ENCODE measurements around the gene MAP4K1. TPM values are rescaled to one million over a fixed set of nuclear protein-coding genes. Genes with fewer than 3 reads are reported as not detected.

Gene MAP4K1
- polyA plus RNA-seq, 2 of the 4 experiments (the other 2 are of a cell fraction), result 1.2 to 2.6 TPM

DNA sequence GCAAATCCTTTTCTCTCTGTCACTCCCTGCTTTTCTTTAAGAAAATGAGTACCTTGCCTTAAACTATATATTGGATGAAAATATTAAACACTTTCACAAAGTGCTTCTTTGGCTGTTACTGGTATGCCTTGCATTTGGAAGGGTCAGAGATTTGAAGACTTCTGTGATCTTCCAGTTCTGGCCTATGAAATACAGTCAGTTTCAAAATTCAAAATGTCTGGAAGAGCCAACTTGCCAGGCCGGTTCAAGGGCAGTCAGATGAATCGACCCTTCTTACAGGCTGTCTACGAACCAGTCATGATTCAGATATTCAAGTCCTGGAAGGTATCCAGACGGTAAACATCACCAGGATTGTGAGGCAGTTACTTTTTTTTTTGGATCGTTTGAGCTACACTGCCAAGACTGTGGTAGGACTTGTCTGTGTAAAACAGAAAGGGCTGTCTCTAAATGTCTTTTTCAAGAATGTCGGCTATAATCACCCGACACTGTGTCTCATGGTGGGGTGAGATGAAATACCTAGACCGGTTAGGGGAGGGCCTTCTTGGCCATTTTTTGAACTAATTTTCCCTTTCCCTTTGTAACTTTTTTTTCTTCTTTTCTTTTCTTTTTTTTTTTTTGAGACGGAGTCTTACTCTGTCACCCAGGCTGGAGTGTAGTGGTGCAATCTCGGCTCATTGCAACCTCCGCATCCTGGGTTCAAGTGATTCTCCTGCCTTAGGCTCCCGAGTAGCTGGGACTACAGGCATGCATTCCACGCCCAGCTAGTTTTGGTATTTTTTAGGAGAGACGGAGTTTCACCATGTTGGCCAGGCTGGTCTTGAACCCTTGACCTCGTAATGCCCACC is 40.9 kb upstream of the MAP4K1 start (continued):
- TF ChIP-seq RCOR1 (IDR thresholded peaks at IDR 0.05; ENCODE audit: low read depth, low read length) (no peak), ZC3H11A (IDR thresholded peaks at IDR 0.05) (no peak), FOSB (CRISPR knock-in tag; IDR thresholded peaks at IDR 0.05) (peak; percentile 68; the same call in 1 of the 2 replicates), FOSL2 (IDR thresholded peaks at IDR 0.05) (peak; percentile 82; the same call in 1 of the 2 replicates), FOSL2 (CRISPR knock-in tag; IDR thresholded peaks at IDR 0.05) (peak; percentile 95), ZFP36 (IDR thresholded peaks at IDR 0.05; ENCODE audit: borderline replicate concordance, partially characterized antibody) (peak; percentile 8), ESRRA (IDR thresholded peaks at IDR 0.05; ENCODE audit: borderline replicate concordance, low read length) (peak; percentile 84), TFCP2L1 (CRISPR knock-in tag; IDR thresholded peaks at IDR 0.05) (0 out of 2 replicates have a peak, but pooled peaks have one; percentile 55), HOXA7 (CRISPR knock-in tag; IDR thresholded peaks at IDR 0.05) (peak; percentile 86)

DNA sequence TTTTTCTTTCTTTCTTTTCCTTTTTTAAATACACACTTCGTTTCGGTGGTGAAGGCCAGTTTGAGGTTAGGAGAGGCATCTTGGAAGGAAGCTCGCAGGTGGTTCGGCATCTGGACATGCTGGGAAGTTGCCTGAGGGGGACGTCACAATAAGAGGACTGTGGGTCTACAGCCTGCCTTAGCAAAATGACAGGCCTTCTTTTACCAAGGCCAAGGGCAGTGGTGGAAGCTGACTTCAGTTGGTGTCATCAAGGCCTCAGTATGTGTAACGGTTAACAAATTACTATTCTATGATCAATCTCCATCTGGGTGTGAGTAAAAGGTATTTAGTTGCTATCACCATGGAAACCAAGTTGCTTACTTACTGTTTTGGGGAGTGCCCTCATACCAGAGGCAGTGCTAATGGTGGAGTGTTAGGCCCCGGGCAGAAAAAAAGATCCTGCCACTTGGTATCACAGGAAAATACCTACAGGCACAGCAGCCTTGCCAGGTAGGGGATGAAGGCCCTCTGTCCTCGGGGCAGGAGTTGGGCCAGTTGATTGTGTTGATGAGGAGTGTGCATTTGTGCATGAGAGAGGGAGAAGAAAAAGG is 40.0 kb upstream of the MAP4K1 start:
- FAIRE-seq (no peak), ATAC-seq (peak; percentile 65 to 70), DNase-seq (ENCODE audit: low read depth in 1 of 2, low spot score in 1 of 2) (peak; percentile 95 to 96)
- H3K4me3 ChIP-seq, result peak overlapping the region; percentile 12
- POLR2A ChIA-PET, result interaction anchor here (0.8 to 4.6 kb wide), 6 partner anchors 9 to 242 kb away, joined by 3 to 47 read pairs (median 8); partner anchors contain the start of genes ACTN4, EIF3K, NFKBIB and SIRT2
- peak overlapping the region; percentile 87 to 91 for H3K27ac ChIP-seq
- H3K4me1 ChIP-seq, result peaks cover 98% of the 10 kb centered on the region
- H3K4me2 ChIP-seq, result peak overlapping the region; percentile 83
- CTCF ChIA-PET, result interaction anchor here (0.6 to 20.1 kb wide), 13 partner anchors 9 to 81 kb away, joined by 3 to 336 read pairs (median 4); partner anchors contain the start of gene ACTN4
- H3K9me3 ChIP-seq, result no peaks in the 10 kb centered on the region
- WGBS (ENCODE audit: missing lambda C conversion rate), result 8% methylated on average over 8 of the region's 8 CpGs
- TF ChIP-seq TFCP2L1 (CRISPR knock-in tag; IDR thresholded peaks at IDR 0.05), result no peak; the same call in 1 of the 2 replicates
- peak; percentile 73; the same call in 1 of the 2 replicates for TF ChIP-seq FOSB (CRISPR knock-in tag; IDR thresholded peaks at IDR 0.05)
- TF ChIP-seq BHLHE40 (IDR thresholded peaks at IDR 0.05; ENCODE audit: low read depth, low read length), result no peak
- TF ChIP-seq, protein P1, sequence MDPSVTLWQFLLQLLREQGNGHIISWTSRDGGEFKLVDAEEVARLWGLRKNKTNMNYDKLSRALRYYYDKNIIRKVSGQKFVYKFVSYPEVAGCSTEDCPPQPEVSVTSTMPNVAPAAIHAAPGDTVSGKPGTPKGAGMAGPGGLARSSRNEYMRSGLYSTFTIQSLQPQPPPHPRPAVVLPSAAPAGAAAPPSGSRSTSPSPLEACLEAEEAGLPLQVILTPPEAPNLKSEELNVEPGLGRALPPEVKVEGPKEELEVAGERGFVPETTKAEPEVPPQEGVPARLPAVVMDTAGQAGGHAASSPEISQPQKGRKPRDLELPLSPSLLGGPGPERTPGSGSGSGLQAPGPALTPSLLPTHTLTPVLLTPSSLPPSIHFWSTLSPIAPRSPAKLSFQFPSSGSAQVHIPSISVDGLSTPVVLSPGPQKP (IDR thresholded peaks at IDR 0.05; ENCODE audit: low read depth, low read length), result no peak
- no peak for TF ChIP-seq HDAC2 (IDR thresholded peaks at IDR 0.05)
- TF ChIP-seq, protein P2, sequence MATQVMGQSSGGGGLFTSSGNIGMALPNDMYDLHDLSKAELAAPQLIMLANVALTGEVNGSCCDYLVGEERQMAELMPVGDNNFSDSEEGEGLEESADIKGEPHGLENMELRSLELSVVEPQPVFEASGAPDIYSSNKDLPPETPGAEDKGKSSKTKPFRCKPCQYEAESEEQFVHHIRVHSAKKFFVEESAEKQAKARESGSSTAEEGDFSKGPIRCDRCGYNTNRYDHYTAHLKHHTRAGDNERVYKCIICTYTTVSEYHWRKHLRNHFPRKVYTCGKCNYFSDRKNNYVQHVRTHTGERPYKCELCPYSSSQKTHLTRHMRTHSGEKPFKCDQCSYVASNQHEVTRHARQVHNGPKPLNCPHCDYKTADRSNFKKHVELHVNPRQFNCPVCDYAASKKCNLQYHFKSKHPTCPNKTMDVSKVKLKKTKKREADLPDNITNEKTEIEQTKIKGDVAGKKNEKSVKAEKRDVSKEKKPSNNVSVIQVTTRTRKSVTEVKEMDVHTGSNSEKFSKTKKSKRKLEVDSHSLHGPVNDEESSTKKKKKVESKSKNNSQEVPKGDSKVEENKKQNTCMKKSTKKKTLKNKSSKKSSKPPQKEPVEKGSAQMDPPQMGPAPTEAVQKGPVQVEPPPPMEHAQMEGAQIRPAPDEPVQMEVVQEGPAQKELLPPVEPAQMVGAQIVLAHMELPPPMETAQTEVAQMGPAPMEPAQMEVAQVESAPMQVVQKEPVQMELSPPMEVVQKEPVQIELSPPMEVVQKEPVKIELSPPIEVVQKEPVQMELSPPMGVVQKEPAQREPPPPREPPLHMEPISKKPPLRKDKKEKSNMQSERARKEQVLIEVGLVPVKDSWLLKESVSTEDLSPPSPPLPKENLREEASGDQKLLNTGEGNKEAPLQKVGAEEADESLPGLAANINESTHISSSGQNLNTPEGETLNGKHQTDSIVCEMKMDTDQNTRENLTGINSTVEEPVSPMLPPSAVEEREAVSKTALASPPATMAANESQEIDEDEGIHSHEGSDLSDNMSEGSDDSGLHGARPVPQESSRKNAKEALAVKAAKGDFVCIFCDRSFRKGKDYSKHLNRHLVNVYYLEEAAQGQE (IDR thresholded peaks at IDR 0.05), result no peak
- TF ChIP-seq MYC (IDR thresholded peaks at IDR 0.05; ENCODE audit: borderline replicate concordance, low read length), result no peak
- TF ChIP-seq MAZ (IDR thresholded peaks at IDR 0.05; ENCODE audit: borderline replicate concordance, low read depth, low read length), result peak; percentile 59; the same call in 1 of the 2 replicates
- no peak; a peak in 3 of 5 replicates for TF ChIP-seq JUN (IDR thresholded peaks at IDR 0.05)
- TF ChIP-seq RNF2 (IDR thresholded peaks at IDR 0.05; ENCODE audit: borderline replicate concordance, low read depth), result no peak
- TF ChIP-seq CHD2 (IDR thresholded peaks at IDR 0.05; ENCODE audit: low read length, partially characterized antibody), result no peak
- TF ChIP-seq, protein P3, sequence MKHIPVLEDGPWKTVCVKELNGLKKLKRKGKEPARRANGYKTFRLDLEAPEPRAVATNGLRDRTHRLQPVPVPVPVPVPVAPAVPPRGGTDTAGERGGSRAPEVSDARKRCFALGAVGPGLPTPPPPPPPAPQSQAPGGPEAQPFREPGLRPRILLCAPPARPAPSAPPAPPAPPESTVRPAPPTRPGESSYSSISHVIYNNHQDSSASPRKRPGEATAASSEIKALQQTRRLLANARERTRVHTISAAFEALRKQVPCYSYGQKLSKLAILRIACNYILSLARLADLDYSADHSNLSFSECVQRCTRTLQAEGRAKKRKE (CRISPR knock-in tag; IDR thresholded peaks at IDR 0.05; ENCODE audit: low read depth), result peak; percentile 47; the same call in 1 of the 2 replicates
- TF ChIP-seq, protein P4, sequence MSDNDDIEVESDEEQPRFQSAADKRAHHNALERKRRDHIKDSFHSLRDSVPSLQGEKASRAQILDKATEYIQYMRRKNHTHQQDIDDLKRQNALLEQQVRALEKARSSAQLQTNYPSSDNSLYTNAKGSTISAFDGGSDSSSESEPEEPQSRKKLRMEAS (IDR thresholded peaks at IDR 0.05), result peak; percentile 78
- TF ChIP-seq, protein P5, sequence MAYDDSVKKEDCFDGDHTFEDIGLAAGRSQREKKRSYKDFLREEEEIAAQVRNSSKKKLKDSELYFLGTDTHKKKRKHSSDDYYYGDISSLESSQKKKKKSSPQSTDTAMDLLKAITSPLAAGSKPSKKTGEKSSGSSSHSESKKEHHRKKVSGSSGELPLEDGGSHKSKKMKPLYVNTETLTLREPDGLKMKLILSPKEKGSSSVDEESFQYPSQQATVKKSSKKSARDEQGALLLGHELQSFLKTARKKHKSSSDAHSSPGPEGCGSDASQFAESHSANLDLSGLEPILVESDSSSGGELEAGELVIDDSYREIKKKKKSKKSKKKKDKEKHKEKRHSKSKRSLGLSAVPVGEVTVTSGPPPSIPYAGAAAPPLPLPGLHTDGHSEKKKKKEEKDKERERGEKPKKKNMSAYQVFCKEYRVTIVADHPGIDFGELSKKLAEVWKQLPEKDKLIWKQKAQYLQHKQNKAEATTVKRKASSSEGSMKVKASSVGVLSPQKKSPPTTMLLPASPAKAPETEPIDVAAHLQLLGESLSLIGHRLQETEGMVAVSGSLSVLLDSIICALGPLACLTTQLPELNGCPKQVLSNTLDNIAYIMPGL (CRISPR knock-in tag; IDR thresholded peaks at IDR 0.05; ENCODE audit: borderline replicate concordance), result no peak
- peak; percentile 68; the same call in 1 of the 2 replicates for TF ChIP-seq HOXB5 (CRISPR knock-in tag; IDR thresholded peaks at IDR 0.05)
- TF ChIP-seq EHF (CRISPR knock-in tag; IDR thresholded peaks at IDR 0.05), result peak; percentile 72
- no peak for TF ChIP-seq CBX2 (IDR thresholded peaks at IDR 0.05; ENCODE audit: borderline replicate concordance, low read depth)
- no peak for TF ChIP-seq KDM1A (IDR thresholded peaks at IDR 0.05; ENCODE audit: low read depth)
- TF ChIP-seq POLR2AphosphoS2 (conservative IDR thresholded peaks at IDR 0.05; ENCODE audit: low read length), result peak; percentile 29; the same call in 1 of the 2 replicates
- no peak; the same call in 1 of the 2 replicates for TF ChIP-seq HEYL (CRISPR knock-in tag; IDR thresholded peaks at IDR 0.05)
- 0 out of 2 replicates have a peak, but pooled peaks have one; percentile 13 for TF ChIP-seq FOXS1 (CRISPR knock-in tag; IDR thresholded peaks at IDR 0.05)
- no peak for TF ChIP-seq KDM5A (IDR thresholded peaks at IDR 0.05)
